ENCODE measurements around the gene GPNMB. TPM values are rescaled to one million over a fixed set of nuclear protein-coding genes. Genes with fewer than 3 reads are reported as not detected.
A peak's percentile ranks its signal among the peaks of the same experiment; 100 is the strongest.

The GPNMB gene
- total RNA-seq, 2 experiments from 2014 or later: 0.41 to 0.82 TPM

GRCh38 chr7:23237000-23237399, 9.6 kb upstream of the GPNMB start:
- Mint-ChIP-seq H3K36me3 (no peaks in the 10 kb centered on the region), H3K9me3 (ENCODE audit: low read depth) (no peaks in the 10 kb centered on the region), H3K27me3 (peaks cover 5% of the 10 kb centered on the region)

GRCh38 chr7:23238983-23239652, 7.5 kb upstream of the GPNMB start:
- H3K9me3 Mint-ChIP-seq (ENCODE audit: low read depth): no peaks in the 10 kb centered on the region
- H3K27me3 Mint-ChIP-seq: peaks cover 22% of the 10 kb centered on the region
- H3K4me3 Mint-ChIP-seq: no peak overlapping the region
- no peak for DNase-seq
- no peaks in the 10 kb centered on the region for H3K36me3 Mint-ChIP-seq
- peaks cover 7% of the 10 kb centered on the region for H3K4me1 Mint-ChIP-seq
- CTCF ChIA-PET: interaction anchor here (0.9 to 1.5 kb wide), 2 partner anchors 11 to 458 kb away, joined by 3 read pairs; no protein-coding TSS in a partner anchor
- no peak overlapping the region for H3K27ac Mint-ChIP-seq
- no peak for ATAC-seq

More at GRCh38 chr7:23237000-23237399, 9.6 kb upstream of the GPNMB start:
- H3K4me3 Mint-ChIP-seq: no peak overlapping the region
- CTCF ChIA-PET: interaction anchor here (1.1 to 2.3 kb wide), 2 partner anchors 36 to 284 kb away, joined by 3 to 5 read pairs; no protein-coding TSS in a partner anchor
- no peak for DNase-seq
- peaks cover 10% of the 10 kb centered on the region for H3K4me1 Mint-ChIP-seq
- no peak overlapping the region for H3K27ac Mint-ChIP-seq
- no peak for ATAC-seq

- no peaks in the 10 kb centered on the region for H3K9me3 Mint-ChIP-seq (ENCODE audit: low read depth)
- CTCF ChIA-PET: interaction anchor here (0.9 to 1.5 kb wide), 3 partner anchors 11 to 457 kb away, joined by 3 read pairs; no protein-coding TSS in a partner anchor
- no peak for ATAC-seq
Measured at GRCh38 chr7:23239698-23240097, 6.9 kb upstream of the GPNMB start.

GRCh38 chr7:23242321-23242720, 4.3 kb upstream of the GPNMB start:
- Mint-ChIP-seq H3K27me3 (peaks cover 48% of the 10 kb centered on the region), H3K4me1 (no peaks in the 10 kb centered on the region), H3K4me3 (no peak overlapping the region), H3K36me3 (no peaks in the 10 kb centered on the region), H3K9me3 (ENCODE audit: low read depth) (no peaks in the 10 kb centered on the region), H3K27ac (no peak overlapping the region)
- ATAC-seq (no peak), DNase-seq (no peak)
- CTCF ChIA-PET: no interaction called here

More at GRCh38 chr7:23239698-23240097, 6.9 kb upstream of the GPNMB start:
- DNase-seq: no peak
- H3K4me3 Mint-ChIP-seq: no peak overlapping the region
- no peak overlapping the region for H3K27ac Mint-ChIP-seq
- peaks cover 4% of the 10 kb centered on the region for H3K4me1 Mint-ChIP-seq
- no peaks in the 10 kb centered on the region for H3K36me3 Mint-ChIP-seq
- peaks cover 28% of the 10 kb centered on the region for H3K27me3 Mint-ChIP-seq

- Mint-ChIP-seq H3K27me3 (peaks cover 52% of the 10 kb centered on the region), H3K9me3 (ENCODE audit: low read depth) (no peaks in the 10 kb centered on the region), H3K27ac (no peak overlapping the region), H3K36me3 (no peaks in the 10 kb centered on the region), H3K4me3 (no peak overlapping the region), H3K4me1 (peaks cover under 1% of the 10 kb centered on the region)
- DNase-seq (no peak), ATAC-seq (no peak)
- CTCF ChIA-PET: no interaction called here
Measured at GRCh38 chr7:23242935-23243334, 3.6 kb upstream of the GPNMB start.

GRCh38 chr7:23247046-23247602, 549 bp downstream of the GPNMB start:
- DNase-seq: no peak
- H3K36me3 Mint-ChIP-seq: no peaks in the 10 kb centered on the region
- H3K9me3 Mint-ChIP-seq (ENCODE audit: low read depth): no peaks in the 10 kb centered on the region
- CTCF ChIA-PET: no interaction called here
- ATAC-seq: no peak
- no peak overlapping the region for H3K4me3 Mint-ChIP-seq
- H3K27ac Mint-ChIP-seq: no peak overlapping the region
- H3K4me1 Mint-ChIP-seq: peaks cover 3% of the 10 kb centered on the region
- H3K27me3 Mint-ChIP-seq: peaks cover 86% of the 10 kb centered on the region

GRCh38 chr7:23247603-23248335, 1.2 kb downstream of the GPNMB start:
- ATAC-seq (peak; percentile 20), DNase-seq (no peak)
- Mint-ChIP-seq H3K27ac (no peak overlapping the region), H3K27me3 (peaks cover 87% of the 10 kb centered on the region), H3K9me3 (ENCODE audit: low read depth) (no peaks in the 10 kb centered on the region), H3K4me1 (peaks cover 3% of the 10 kb centered on the region), H3K36me3 (no peaks in the 10 kb centered on the region), H3K4me3 (no peak overlapping the region)
- CTCF ChIA-PET: no interaction called here

- CTCF ChIA-PET: no interaction called here
- Mint-ChIP-seq H3K27ac (no peak overlapping the region), H3K4me3 (no peak overlapping the region), H3K4me1 (peaks cover 3% of the 10 kb centered on the region), H3K9me3 (ENCODE audit: low read depth) (no peaks in the 10 kb centered on the region), H3K36me3 (no peaks in the 10 kb centered on the region), H3K27me3 (peaks cover 83% of the 10 kb centered on the region)
- ATAC-seq (no peak), DNase-seq (no peak)
Measured at GRCh38 chr7:23249486-23249885, 2.9 kb downstream of the GPNMB start.

GRCh38 chr7:23254051-23254681, 7.6 kb downstream of the GPNMB start:
- Mint-ChIP-seq H3K27me3 (peaks cover 73% of the 10 kb centered on the region), H3K9me3 (ENCODE audit: low read depth) (no peaks in the 10 kb centered on the region), H3K27ac (no peak overlapping the region), H3K36me3 (no peaks in the 10 kb centered on the region), H3K4me1 (no peaks in the 10 kb centered on the region), H3K4me3 (no peak overlapping the region)
- CTCF ChIA-PET: interaction anchor here (1.2 kb wide), 1 partner anchor 8 kb away, joined by 7 read pairs; no protein-coding TSS in a partner anchor
- DNase-seq (no peak), ATAC-seq (no peak)

GRCh38 chr7:23256731-23257130, 10.2 kb downstream of the GPNMB start:
- CTCF ChIA-PET: interaction anchor here (0.9 to 11.0 kb wide), 2 partner anchors 16 to 30 kb away, joined by 3 to 124 read pairs; no protein-coding TSS in a partner anchor

GRCh38 chr7:23260371-23260770, 13.8 kb downstream of the GPNMB start:
- H3K27me3 Mint-ChIP-seq: peaks cover 33% of the 10 kb centered on the region
- no peaks in the 10 kb centered on the region for H3K9me3 Mint-ChIP-seq (ENCODE audit: low read depth)
- peaks cover 6% of the 10 kb centered on the region for H3K4me1 Mint-ChIP-seq
- CTCF ChIA-PET: interaction anchor here (1.3 to 11.0 kb wide), 2 partner anchors 13 to 128 kb away, joined by 3 to 124 read pairs; no protein-coding TSS in a partner anchor
- DNase-seq (no peak), ATAC-seq (no peak)
- no peaks in the 10 kb centered on the region for H3K36me3 Mint-ChIP-seq
- H3K27ac Mint-ChIP-seq: no peak overlapping the region
- H3K4me3 Mint-ChIP-seq: no peak overlapping the region

More at GRCh38 chr7:23256731-23257130, 10.2 kb downstream of the GPNMB start:
- no peaks in the 10 kb centered on the region for H3K4me1 Mint-ChIP-seq
- H3K36me3 Mint-ChIP-seq: no peaks in the 10 kb centered on the region
- DNase-seq: no peak
- peaks cover 55% of the 10 kb centered on the region for H3K27me3 Mint-ChIP-seq
- no peaks in the 10 kb centered on the region for H3K9me3 Mint-ChIP-seq (ENCODE audit: low read depth)
- no peak overlapping the region for H3K4me3 Mint-ChIP-seq
- ATAC-seq: no peak
- no peak overlapping the region for H3K27ac Mint-ChIP-seq

GRCh38 chr7:23261843-23262452, 15.4 kb downstream of the GPNMB start:
- H3K27me3 Mint-ChIP-seq: peaks cover 22% of the 10 kb centered on the region
- DNase-seq: peak; percentile 74
- CTCF ChIA-PET: interaction anchor here (0.7 to 11.0 kb wide), 8 partner anchors 8 to 205 kb away, joined by 3 to 124 read pairs (median 4); no protein-coding TSS in a partner anchor
- H3K4me1 Mint-ChIP-seq: peaks cover 6% of the 10 kb centered on the region
- no peaks in the 10 kb centered on the region for H3K36me3 Mint-ChIP-seq
- H3K9me3 Mint-ChIP-seq (ENCODE audit: low read depth): no peaks in the 10 kb centered on the region
- H3K27ac Mint-ChIP-seq: no peak overlapping the region
- no peak overlapping the region for H3K4me3 Mint-ChIP-seq
- peak; percentile 95 for ATAC-seq
